ENCODE measurements around the gene NTRK2.

- no peak for TF ChIP-seq CTCF (IDR thresholded peaks at IDR 0.05)
- TF ChIP-seq EZH2 (IDR thresholded peaks at IDR 0.05), result no peak
Measured at GRCh38 chr9:84709056-84709455, 39.5 kb downstream of the NTRK2 start.

Data from neural progenitor cell (in vitro differentiated cells).